GM12864 (cell line): Measurements from ENCODE around the gene PPM1E.

Experiments
- DNase-seq: peaks from one replicate; pipeline ENCODE4 v3.0.0-alpha.2; 2011; ENCODE audit warnings: low read depth
- H3K4me3 ChIP-seq: 2 replicates; pipeline ENCODE4 v1.5.1; 2011; ENCODE audit warnings: mild to moderate bottlenecking, low read depth, low read length, control low read depth
- TF ChIP-seq, protein P1 (sequence below): IDR thresholded peaks from 2 replicates; pipeline ENCODE4 v1.5.1; 2011; ENCODE audit warnings: low read depth, mild to moderate bottlenecking, moderate library complexity, low read length, control low read depth, inconsistent platforms; ENCODE audit errors: missing control alignments

Gene PPM1E

DNA sequence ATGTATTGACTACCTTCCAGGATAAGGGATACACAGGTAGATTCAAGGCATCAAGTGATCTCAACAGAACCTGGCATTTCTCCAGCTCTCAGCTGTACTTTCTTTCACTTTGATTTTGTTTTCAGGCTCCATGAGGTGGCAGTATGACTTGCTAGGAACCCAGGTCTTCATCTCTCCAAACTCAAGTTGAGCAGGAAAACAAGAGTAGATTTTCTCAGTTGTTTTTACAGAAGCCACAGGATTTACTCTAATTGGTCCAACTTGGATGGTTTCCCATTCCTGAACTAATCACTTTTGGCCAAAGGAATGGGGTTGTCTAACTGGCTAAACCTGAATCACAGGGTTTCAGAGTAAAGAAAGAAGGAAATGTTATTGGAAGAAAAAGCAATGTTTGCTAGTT, 204.4 kb downstream of the PPM1E start:
- DNase-seq, result peak; percentile 35
- TF ChIP-seq, protein P1, sequence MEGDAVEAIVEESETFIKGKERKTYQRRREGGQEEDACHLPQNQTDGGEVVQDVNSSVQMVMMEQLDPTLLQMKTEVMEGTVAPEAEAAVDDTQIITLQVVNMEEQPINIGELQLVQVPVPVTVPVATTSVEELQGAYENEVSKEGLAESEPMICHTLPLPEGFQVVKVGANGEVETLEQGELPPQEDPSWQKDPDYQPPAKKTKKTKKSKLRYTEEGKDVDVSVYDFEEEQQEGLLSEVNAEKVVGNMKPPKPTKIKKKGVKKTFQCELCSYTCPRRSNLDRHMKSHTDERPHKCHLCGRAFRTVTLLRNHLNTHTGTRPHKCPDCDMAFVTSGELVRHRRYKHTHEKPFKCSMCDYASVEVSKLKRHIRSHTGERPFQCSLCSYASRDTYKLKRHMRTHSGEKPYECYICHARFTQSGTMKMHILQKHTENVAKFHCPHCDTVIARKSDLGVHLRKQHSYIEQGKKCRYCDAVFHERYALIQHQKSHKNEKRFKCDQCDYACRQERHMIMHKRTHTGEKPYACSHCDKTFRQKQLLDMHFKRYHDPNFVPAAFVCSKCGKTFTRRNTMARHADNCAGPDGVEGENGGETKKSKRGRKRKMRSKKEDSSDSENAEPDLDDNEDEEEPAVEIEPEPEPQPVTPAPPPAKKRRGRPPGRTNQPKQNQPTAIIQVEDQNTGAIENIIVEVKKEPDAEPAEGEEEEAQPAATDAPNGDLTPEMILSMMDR, result peak; percentile 25
- H3K4me3 ChIP-seq, result no peak overlapping the region

DNA sequence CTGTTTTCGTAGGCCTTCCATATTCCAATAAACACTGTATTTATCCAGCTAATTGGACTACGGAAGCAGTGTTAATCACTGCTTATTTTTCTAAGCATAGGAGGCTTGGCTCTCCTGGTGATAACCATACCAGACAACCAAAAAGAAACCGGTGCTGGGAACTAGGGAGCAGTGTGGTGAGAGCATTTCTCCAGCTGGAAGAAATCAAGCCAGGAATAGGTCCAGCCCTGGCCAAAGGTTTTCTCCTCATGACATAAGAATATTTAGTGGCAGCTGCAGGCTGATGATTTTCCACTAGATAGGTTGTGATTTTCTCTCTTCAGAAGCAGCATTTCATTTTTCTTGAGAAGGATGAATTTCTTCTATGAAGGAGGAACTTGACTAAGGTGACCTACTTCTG, 209.6 kb downstream of the PPM1E start:
- DNase-seq, result no peak
- TF ChIP-seq, protein P1, result no peak
- H3K4me3 ChIP-seq, result no peak overlapping the region

DNA sequence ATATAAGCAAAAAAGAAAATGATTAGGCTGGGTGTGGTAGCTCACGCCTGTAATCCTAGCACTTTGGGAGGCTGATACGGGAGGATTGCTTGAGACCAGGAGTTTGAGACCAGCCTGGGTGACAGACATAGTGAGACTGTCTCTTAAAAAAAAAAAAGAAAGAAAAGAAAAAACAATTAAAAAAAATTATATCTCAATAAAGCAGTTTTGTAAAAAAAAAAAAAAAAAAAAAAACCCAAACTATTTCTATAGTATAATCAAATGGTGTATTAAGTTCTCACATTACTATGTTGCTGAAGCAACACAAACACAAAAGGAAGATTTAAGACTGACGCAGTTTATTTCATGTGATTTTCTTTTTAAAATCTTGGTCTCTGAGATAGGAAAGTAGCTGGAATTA, 210.6 kb downstream of the PPM1E start:
- TF ChIP-seq, protein P1, result no peak
- DNase-seq, result no peak
- H3K4me3 ChIP-seq, result no peak overlapping the region

DNA sequence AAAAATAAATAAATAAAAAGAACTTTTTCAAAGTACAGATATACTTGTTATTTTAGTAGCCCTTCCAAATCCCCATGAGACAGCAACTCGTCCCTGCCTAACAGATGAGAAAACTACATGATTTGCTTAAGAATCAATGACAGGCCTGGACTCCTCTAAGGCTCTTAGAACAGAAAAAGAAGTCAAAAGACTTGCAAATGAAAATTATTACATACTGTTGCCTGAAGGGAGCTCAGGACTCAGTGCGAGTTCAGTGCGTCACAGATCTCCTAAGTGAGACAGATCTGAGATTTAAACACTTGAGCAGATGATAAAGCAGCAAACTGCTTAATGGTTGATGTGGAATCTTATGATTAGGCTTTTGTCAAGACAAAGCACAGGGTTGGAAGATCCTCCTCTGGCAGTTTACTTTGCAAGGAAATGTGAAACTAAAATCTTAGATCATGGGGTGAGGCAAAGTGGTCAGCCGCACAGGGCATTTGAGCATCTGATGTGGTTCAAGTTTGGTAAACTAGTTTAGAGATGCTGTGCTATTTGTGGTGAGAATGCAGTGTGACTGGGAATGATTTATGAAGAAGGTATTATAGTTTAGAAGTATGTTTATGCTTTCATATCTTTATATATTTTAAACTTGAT, 212.9 kb downstream of the PPM1E start:
- TF ChIP-seq, protein P1, result no peak
- DNase-seq, result no peak
- H3K4me3 ChIP-seq, result no peak overlapping the region

DNA sequence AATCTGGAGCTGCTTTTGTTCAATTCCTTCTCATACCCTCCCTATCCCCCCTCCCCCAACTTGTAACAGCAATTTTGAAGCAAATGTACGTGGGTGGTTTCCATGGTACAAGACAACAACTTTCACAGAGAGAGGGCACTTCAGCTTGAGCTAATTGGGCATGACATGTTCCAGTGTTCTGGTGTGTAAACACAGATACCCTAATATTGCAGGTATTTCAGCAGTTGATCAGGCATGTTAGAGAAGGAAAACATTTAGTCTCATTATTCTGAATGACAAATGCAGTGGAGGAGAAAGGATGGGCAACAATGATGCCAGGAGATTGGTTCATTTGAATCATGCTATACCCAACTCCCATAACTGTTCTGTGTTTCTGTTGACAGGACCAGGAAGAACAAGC, 213.5 kb downstream of the PPM1E start:
- no peak overlapping the region for H3K4me3 ChIP-seq
- no peak for DNase-seq
- TF ChIP-seq, protein P1, result no peak

DNA sequence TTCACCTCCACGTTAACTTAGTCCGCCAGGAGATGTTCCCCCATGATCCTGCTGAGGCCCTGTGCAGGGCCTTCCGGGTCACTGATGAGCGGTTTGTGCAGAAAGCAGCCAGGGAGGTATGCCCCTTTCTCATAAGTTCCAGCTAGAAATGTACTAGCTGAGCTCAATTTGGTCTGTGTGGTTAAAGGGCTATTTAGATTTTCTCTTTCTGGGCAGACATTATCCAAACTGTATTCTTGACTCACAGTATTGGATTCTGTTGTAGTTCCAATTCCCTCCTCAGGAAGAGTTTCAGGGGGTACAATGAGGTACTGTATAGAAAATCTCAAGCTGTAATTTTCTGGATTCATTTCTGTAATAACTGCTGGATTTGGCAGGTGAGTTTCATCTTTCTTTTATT, 214.0 kb downstream of the PPM1E start:
- H3K4me3 ChIP-seq, result no peak overlapping the region
- TF ChIP-seq, protein P1, result no peak
- no peak for DNase-seq
